ENCODE measurements around the gene PUS3. TPM values are rescaled to one million over a fixed set of nuclear protein-coding genes. Genes with fewer than 3 reads are reported as not detected.

Gene PUS3
- total RNA-seq, 1 experiment from 2014 or later: 11.9 TPM

DNA sequence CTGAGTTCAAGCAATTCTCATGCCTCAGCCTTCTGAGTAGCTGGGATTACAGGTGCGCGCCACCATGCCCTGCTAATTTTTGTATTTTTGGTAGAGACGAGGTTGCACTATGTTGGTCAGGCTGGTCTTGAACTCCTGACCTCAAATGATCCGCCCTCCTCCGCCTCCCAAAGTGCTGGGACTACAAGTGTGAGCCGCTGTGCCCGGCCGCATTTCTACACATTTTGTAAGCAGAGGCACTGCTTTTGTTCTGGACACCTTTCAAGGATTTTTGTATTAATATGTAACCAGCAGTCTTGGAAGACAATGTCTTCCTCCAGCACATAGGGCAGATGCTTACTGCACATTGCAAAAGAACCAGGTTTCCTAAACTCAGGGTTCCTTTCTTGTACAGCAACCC is 31.5 kb upstream of the PUS3 start:
- H3K4me2 ChIP-seq (ENCODE audit: low read length): no peak overlapping the region
- no peak for DNase-seq (ENCODE audit: low read depth, low spot score)
- H3K9me2 ChIP-seq (ENCODE audit: insufficient read depth): no peaks in the 10 kb centered on the region
- H3K9ac ChIP-seq (ENCODE audit: low read length): no peak overlapping the region
- no peaks in the 10 kb centered on the region for H3K36me3 ChIP-seq (ENCODE audit: control insufficient read depth in 1 of 2, insufficient read depth in 2 of 2, low read length in 2 of 2)
- no peaks in the 10 kb centered on the region for H3K9me3 ChIP-seq (ENCODE audit: control insufficient read depth in 1 of 2, insufficient read depth in 1 of 2, low read depth in 1 of 2, low read length in 2 of 2)
- H4K20me1 ChIP-seq (ENCODE audit: insufficient read depth): no peaks in the 10 kb centered on the region
- H3K27ac ChIP-seq (ENCODE audit: low read depth, low read length): no peak overlapping the region
- ChIA-PET RAD21 (ENCODE audit: low non-redundant PET in 1 of 2, low total read pairs in 2 of 2, uncharacterized antibody in 2 of 2, unreplicated experiment in 2 of 2) (no interaction called here), CTCF (no interaction called here), POLR2A (no interaction called here)
- intact Hi-C loops (cut with micrococcal nuclease): no loop called here
- H3K4me3 ChIP-seq (replicated peaks in 1 of 2; ENCODE audit: low read depth in 1 of 2, low read length in 2 of 2): no peak overlapping the region
- H3K79me2 ChIP-seq (ENCODE audit: insufficient read depth, low read length): no peaks in the 10 kb centered on the region
- 0 out of 2 replicates have a peak, but pooled peaks cover 5% of the 10 kb centered on the region for H3K27me3 ChIP-seq (ENCODE audit: insufficient read depth, low read length)
- TF ChIP-seq POLR2A (IDR thresholded peaks at IDR 0.05; ENCODE audit: borderline replicate concordance, extremely low read depth, insufficient read depth, insufficient read length) (no peak), RAD21 (IDR thresholded peaks at IDR 0.05; ENCODE audit: low read depth) (no peak), ZFX (IDR thresholded peaks at IDR 0.05) (no peak)
- peaks cover 0 to 6% of the 10 kb centered on the region in 2 experiments; a peak in 2 of 4 replicates for H3K4me1 ChIP-seq (ENCODE audit: control insufficient read depth in 1 of 2, insufficient read depth in 2 of 2, low read length in 2 of 2)
- ATAC-seq: no peak
- no peak overlapping the region for H2AFZ ChIP-seq (ENCODE audit: low read depth, low read length, poor library complexity, severe bottlenecking)
- no TSS peak for BruUV-seq (replicated peaks)

- Histone ChIP-seq H2AFZ (ENCODE audit: low read depth, low read length, poor library complexity, severe bottlenecking) (no peak overlapping the region), H3K9me2 (ENCODE audit: insufficient read depth) (no peaks in the 10 kb centered on the region), H3K27ac (ENCODE audit: low read depth, low read length) (no peak overlapping the region), H3K36me3 (ENCODE audit: control insufficient read depth in 1 of 2, insufficient read depth in 2 of 2, low read length in 2 of 2) (no peaks in the 10 kb centered on the region), H3K4me2 (ENCODE audit: low read length) (no peak overlapping the region), H3K4me3 (replicated peaks in 1 of 2; ENCODE audit: low read depth in 1 of 2, low read length in 2 of 2) (no peak overlapping the region), H4K20me1 (ENCODE audit: insufficient read depth) (no peaks in the 10 kb centered on the region), H3K9ac (ENCODE audit: low read length) (no peak overlapping the region), H3K79me2 (ENCODE audit: insufficient read depth, low read length) (no peaks in the 10 kb centered on the region), H3K27me3 (ENCODE audit: insufficient read depth, low read length) (0 out of 2 replicates have a peak, but pooled peaks cover 5% of the 10 kb centered on the region), H3K4me1 (ENCODE audit: control insufficient read depth in 1 of 2, insufficient read depth in 2 of 2, low read length in 2 of 2) (peaks cover 0 to 3% of the 10 kb centered on the region in 2 experiments; a peak in 2 of 4 replicates), H3K9me3 (ENCODE audit: control insufficient read depth in 1 of 2, insufficient read depth in 1 of 2, low read depth in 1 of 2, low read length in 2 of 2) (no peaks in the 10 kb centered on the region)
- BruUV-seq (replicated peaks): no TSS peak
- intact Hi-C loops (cut with micrococcal nuclease): no loop called here
- no peak for ATAC-seq
- CTCF ChIA-PET: interaction anchor here (1.3 kb wide), 1 partner anchor 9 kb away, joined by 3 read pairs; no protein-coding TSS in a partner anchor
- RAD21 ChIA-PET (ENCODE audit: low non-redundant PET in 1 of 2, low total read pairs in 2 of 2, uncharacterized antibody in 2 of 2, unreplicated experiment in 2 of 2): no interaction called here
- POLR2A ChIA-PET: no interaction called here
- TF ChIP-seq RAD21 (IDR thresholded peaks at IDR 0.05; ENCODE audit: low read depth) (no peak), EZH2phosphoT487 (IDR thresholded peaks at IDR 0.05; ENCODE audit: borderline replicate concordance) (no peak), POLR2A (IDR thresholded peaks at IDR 0.05; ENCODE audit: borderline replicate concordance, extremely low read depth, insufficient read depth, insufficient read length) (no peak), CTCF (IDR thresholded peaks at IDR 0.05 in 2 of 3, conservative IDR thresholded peaks at IDR 0.05 in 1 of 3; ENCODE audit: borderline replicate concordance in 1 of 3, insufficient read depth in 1 of 3, low read depth in 2 of 3, low read length in 2 of 3) (no peak), ZFX (IDR thresholded peaks at IDR 0.05) (no peak), ELF1 (IDR thresholded peaks at IDR 0.05; ENCODE audit: borderline replicate concordance, low read depth) (no peak), YY1 (IDR thresholded peaks at IDR 0.05; ENCODE audit: extremely low read depth, insufficient replicate concordance, low read depth, low read length) (no peak), JUND (IDR thresholded peaks at IDR 0.05) (no peak), POLR2AphosphoS5 (IDR thresholded peaks at IDR 0.05; ENCODE audit: low read depth, low read length) (no peak), SP1 (IDR thresholded peaks at IDR 0.05; ENCODE audit: low read depth) (no peak), SIN3A (IDR thresholded peaks at IDR 0.05; ENCODE audit: low read depth) (no peak), EGR1 (IDR thresholded peaks at IDR 0.05; ENCODE audit: low read depth) (no peak)
- TF ChIP-seq, protein P1, sequence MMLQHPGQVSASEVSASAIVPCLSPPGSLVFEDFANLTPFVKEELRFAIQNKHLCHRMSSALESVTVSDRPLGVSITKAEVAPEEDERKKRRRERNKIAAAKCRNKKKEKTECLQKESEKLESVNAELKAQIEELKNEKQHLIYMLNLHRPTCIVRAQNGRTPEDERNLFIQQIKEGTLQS (IDR thresholded peaks at IDR 0.05): no peak
- no peak for DNase-seq (ENCODE audit: low read depth, low spot score)
These were observed 30.2 kb upstream of the PUS3 start for GRCh38 chr11:125933030-125933813.

Data from HCT116 (cell line).